ENCODE data around the gene GRB10.

- TF ChIP-seq CTCF (IDR thresholded peaks at IDR 0.05) (no peak), POLR2AphosphoS5 (IDR thresholded peaks at IDR 0.05; ENCODE audit: low read depth, low read length) (no peak), REST (IDR thresholded peaks at IDR 0.05; ENCODE audit: insufficient read depth in 1 of 2, low read depth in 2 of 2, low read length in 1 of 2) (no peak)
Measured at GRCh38 chr7:50824882-50825281, 42.2 kb upstream of the GRB10 start.
